SK-N-SH (cell line): ENCODE measurements around the gene ZNHIT3. TPM values are rescaled to one million over a fixed set of nuclear protein-coding genes. Genes with fewer than 3 reads are reported as not detected.

Experiments used
- CTCF ChIA-PET: fragments of 300-600, 350-600 bp; formaldehyde crosslinking; extraction: SDS; loops from one replicate; lab custom pipeline; 2021; lab: Yijun Ruan, JAX
- POLR2A ChIA-PET: fragments of 350-600 bp; sonication (Branson Sonifier 250); formaldehyde crosslinking; extraction: SDS; loops from one replicate; lab custom pipeline; 2020; ENCODE audit warnings: antibody characterized with exemption, inconsistent platforms; lab: Yijun Ruan, JAX
- DNase-seq: peaks from one replicate; pipeline ENCODE4 v3.0.0; 2012
- H2AFZ ChIP-seq: fragments of 200-600 bp; sonication (generic); 2 replicates; pipeline ENCODE4 v1.8.1; 2016; ENCODE audit warnings: antibody characterized with exemption, mild to moderate bottlenecking, low read depth
- H3F3A ChIP-seq: fragments of 200-600 bp; sonication (generic); replicated peaks from 2 replicates; pipeline ENCODE3; 2016; ENCODE audit warnings: antibody characterized with exemption, mild to moderate bottlenecking; ENCODE audit not compliant: insufficient read depth
- H3K27ac ChIP-seq, 2 experiments: fragments of 200-500 bp in 1 of 2; fragments of 200-600 bp in 1 of 2; sonication (Bioruptor generic) in 1 of 2; sonication (generic), shearing (Covaris generic) in 1 of 2; 2 replicates each; pipeline versions ENCODE4 v1.5.1 to v1.6.1; 2014 to 2016; ENCODE audit warnings: low read depth in 2 of 2, inconsistent platforms in 1 of 2, low read length in 1 of 2, mild to moderate bottlenecking in 1 of 2, mixed read lengths in 1 of 2
- H3K27me3 ChIP-seq: fragments of 200-600 bp; sonication (generic), shearing (Covaris generic); 2 replicates; pipeline ENCODE4 v1.6.1; 2016; ENCODE audit warnings: mixed run types; ENCODE audit not compliant: insufficient read depth
- H3K36me3 ChIP-seq, 2 experiments: fragments of 200-500 bp in 1 of 2; fragments of 200-600 bp in 1 of 2; sonication (Bioruptor generic) in 1 of 2; sonication (generic) in 1 of 2; replicated peaks in 1 of 2; 2 replicates each; pipeline versions ENCODE3 to v1.5.1; 2014 to 2016; ENCODE audit warnings: low read length in 1 of 2, mild to moderate bottlenecking in 1 of 2; ENCODE audit not compliant: insufficient read depth in 2 of 2, control insufficient read depth in 1 of 2
- H3K4me1 ChIP-seq, 2 experiments: fragments of 200-500 bp in 1 of 2; fragments of 200-600 bp in 1 of 2; sonication (Bioruptor generic) in 1 of 2; sonication (generic), shearing (Covaris generic) in 1 of 2; 2 replicates each; pipeline versions ENCODE4 v1.5.1 to v1.6.1; 2014 to 2016; ENCODE audit warnings: low read depth in 1 of 2, low read length in 1 of 2, mixed run types in 1 of 2; ENCODE audit not compliant: insufficient read depth in 2 of 2, control insufficient read depth in 1 of 2
- H3K4me2 ChIP-seq: fragments of 200-600 bp; sonication (generic), shearing (Covaris generic); 2 replicates; pipeline ENCODE4 v1.6.1; 2017; ENCODE audit warnings: mixed run types
- H3K4me3 ChIP-seq, 2 experiments: fragments of 200-500 bp in 1 of 2; fragments of 200-600 bp in 1 of 2; sonication (Bioruptor generic) in 1 of 2; sonication (generic), shearing (Covaris generic) in 1 of 2; 2 replicates each; pipeline versions ENCODE4 v1.5.1 to v1.8.1; 2014 to 2016; ENCODE audit warnings: low read depth in 2 of 2, inconsistent platforms in 1 of 2, low read length in 1 of 2, mild to moderate bottlenecking in 1 of 2, mixed read lengths in 1 of 2, moderate library complexity in 1 of 2
- H3K79me2 ChIP-seq: fragments of 200-600 bp; sonication (generic); 2 replicates; pipeline ENCODE4 v1.8.1; 2017; ENCODE audit warnings: mild to moderate bottlenecking; ENCODE audit not compliant: insufficient read depth
- H3K9ac ChIP-seq: fragments of 200-600 bp; sonication (generic); 2 replicates; pipeline ENCODE4 v1.6.1; 2017; ENCODE audit warnings: mixed run types
- H3K9me2 ChIP-seq: fragments of 200-600 bp; sonication (generic); 2 replicates; pipeline ENCODE4 v1.6.1; 2017; ENCODE audit warnings: mixed run types
- H3K9me3 ChIP-seq: fragments of 200-600 bp; sonication (generic); 2 replicates; pipeline ENCODE4 v1.6.1; 2017; ENCODE audit warnings: mixed run types, mild to moderate bottlenecking, moderate library complexity
- H4K20me1 ChIP-seq: fragments of 200-600 bp; sonication (generic); 2 replicates; pipeline ENCODE4 v1.6.1; 2017; ENCODE audit warnings: mild to moderate bottlenecking, mixed run types; ENCODE audit not compliant: insufficient read depth
- CHD2 ChIP-seq: fragments of 150-350 bp; IDR thresholded peaks from 2 replicates; pipeline ENCODE4 v1.6.1; 2018; ENCODE audit warnings: low read length; ENCODE audit not compliant: partially characterized antibody
- ELF1 ChIP-seq: IDR thresholded peaks from 2 replicates; pipeline ENCODE4 v1.4.0; 2012
- FOXJ3 ChIP-seq: sonication (generic); formaldehyde crosslinking; IDR thresholded peaks from 2 replicates; pipeline ENCODE4 v1.5.1; 2020; ENCODE audit warnings: mild to moderate bottlenecking, missing genetic modification reagents
- FOXM1 ChIP-seq: IDR thresholded peaks from 2 replicates; pipeline ENCODE4 v1.4.0; 2012; ENCODE audit warnings: low read depth, mild to moderate bottlenecking
- MEF2A ChIP-seq: IDR thresholded peaks from 2 replicates; pipeline ENCODE4 v1.4.0; 2012; ENCODE audit warnings: low read depth, borderline replicate concordance
- NRF1 ChIP-seq: IDR thresholded peaks from 2 replicates; pipeline ENCODE4 v1.6.1; 2012; ENCODE audit warnings: low read depth, mild to moderate bottlenecking, low read length
- POLR2AphosphoS5 ChIP-seq: IDR thresholded peaks from 2 replicates; pipeline ENCODE4 v1.6.1; 2012; ENCODE audit warnings: low read depth, low read length
- RCOR1 ChIP-seq: fragments of 150-350 bp; IDR thresholded peaks from 2 replicates; pipeline ENCODE4 v1.6.1; 2017; ENCODE audit warnings: antibody characterized with exemption, low read length
- RFX5 ChIP-seq: IDR thresholded peaks from 2 replicates; pipeline ENCODE4 v1.6.1; 2012; ENCODE audit warnings: mild to moderate bottlenecking, improper control_type of control experiment, low read length
- SIN3A ChIP-seq: IDR thresholded peaks from 2 replicates; pipeline ENCODE4 v1.6.1; 2012; ENCODE audit warnings: low read depth, mild to moderate bottlenecking, low read length, moderate library complexity, borderline replicate concordance
- TCF12 ChIP-seq: IDR thresholded peaks from 2 replicates; pipeline ENCODE4 v1.4.0; 2012
- TEAD4 ChIP-seq: IDR thresholded peaks from 2 replicates; pipeline ENCODE4 v1.4.0; 2012; ENCODE audit warnings: mild to moderate bottlenecking, borderline replicate concordance; ENCODE audit not compliant: insufficient read depth
- YY1 ChIP-seq: IDR thresholded peaks from 2 replicates; pipeline ENCODE4 v1.4.0; 2012; ENCODE audit warnings: low read depth, mild to moderate bottlenecking
- WGBS: methylation state at CpG from one replicate; pipeline ENCODE4 v1.1.6; 2017; ENCODE audit warnings: low lambda C conversion rate; 5-methylcytosine and 5-hydroxymethylcytosine counted together
- polyA plus RNA-seq, 3 experiments: library from polyadenylated mRNA; depleted of rRNA; stranded (reverse); fragments of >200 nt; gene quantifications; 2 replicates each; pipeline ENCODE4 v1.2.3, GENCODE V29; 2012
- TF ChIP-seq, protein P1 (sequence below): IDR thresholded peaks from 2 replicates; pipeline ENCODE4; 2012
- TF ChIP-seq, protein P2 (sequence below): fragments of 200-600 bp; sonication (generic); IDR thresholded peaks from 2 replicates; pipeline ENCODE4 v1.6.1; 2017; ENCODE audit warnings: antibody characterized with exemption, mild to moderate bottlenecking, moderate library complexity
- TF ChIP-seq, protein P3 (sequence below): IDR thresholded peaks from 2 replicates; pipeline ENCODE4 v1.6.1; 2012; ENCODE audit warnings: mild to moderate bottlenecking, low read depth, low read length, moderate library complexity
- TF ChIP-seq, protein P4 (sequence below): fragments of 150-350 bp; IDR thresholded peaks from 2 replicates; pipeline ENCODE4 v1.6.1; 2016; ENCODE audit warnings: mild to moderate bottlenecking, low read depth, low read length

ZNHIT3 gene
- polyA plus RNA-seq, 1 of the 3 experiments (the other 2 are of a cell fraction), result 59.9 TPM

DNA sequence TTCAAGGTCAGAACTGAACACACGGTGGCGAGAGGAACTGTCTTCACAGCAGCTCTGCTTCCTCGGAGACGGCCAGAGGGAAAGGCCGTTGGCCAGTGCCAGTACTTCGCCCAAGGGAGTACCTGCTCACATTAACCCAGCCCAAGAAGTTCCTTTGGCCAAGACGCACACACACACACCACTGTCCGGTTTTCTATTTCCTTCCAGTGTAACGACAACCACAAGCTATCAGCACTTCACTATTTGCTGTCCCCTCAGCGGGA lies 57.5 kb downstream of the ZNHIT3 start:
- Histone ChIP-seq H2AFZ (peak overlapping the region; percentile 97; the same call in 1 of the 2 replicates), H4K20me1 (peaks cover 31% of the 10 kb centered on the region), H3K9me3 (no peaks in the 10 kb centered on the region), H3K4me1 (peaks cover 4 to 9% of the 10 kb centered on the region in 2 experiments; a peak in 2 of 4 replicates), H3K9ac (peak overlapping the region; percentile 100), H3K4me2 (peak overlapping the region; percentile 96), H3K27ac (peak overlapping the region; percentile 94 to 97), H3K36me3 (peaks cover 11 to 16% of the 10 kb centered on the region in 2 experiments), H3K27me3 (no peaks in the 10 kb centered on the region), H3K4me3 (peak overlapping the region; percentile 81 to 98), H3K79me2 (peaks cover 72% of the 10 kb centered on the region), H3K9me2 (no peaks in the 10 kb centered on the region), H3F3A (peaks cover 24% of the 10 kb centered on the region)
- TF ChIP-seq ELF1 (no peak), CHD2 (no peak), FOXM1 (no peak), SIN3A (no peak), MEF2A (no peak), RCOR1 (no peak), TCF12 (no peak), FOXJ3 (CRISPR knock-in tag) (no peak), NRF1 (no peak), RFX5 (no peak), POLR2AphosphoS5 (no peak), YY1 (no peak), TEAD4 (no peak)
- TF ChIP-seq, protein P1, sequence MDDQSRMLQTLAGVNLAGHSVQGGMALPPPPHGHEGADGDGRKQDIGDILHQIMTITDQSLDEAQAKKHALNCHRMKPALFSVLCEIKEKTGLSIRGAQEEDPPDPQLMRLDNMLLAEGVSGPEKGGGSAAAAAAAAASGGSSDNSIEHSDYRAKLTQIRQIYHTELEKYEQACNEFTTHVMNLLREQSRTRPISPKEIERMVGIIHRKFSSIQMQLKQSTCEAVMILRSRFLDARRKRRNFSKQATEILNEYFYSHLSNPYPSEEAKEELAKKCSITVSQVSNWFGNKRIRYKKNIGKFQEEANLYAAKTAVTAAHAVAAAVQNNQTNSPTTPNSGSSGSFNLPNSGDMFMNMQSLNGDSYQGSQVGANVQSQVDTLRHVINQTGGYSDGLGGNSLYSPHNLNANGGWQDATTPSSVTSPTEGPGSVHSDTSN, result no peak
- TF ChIP-seq, protein P2, sequence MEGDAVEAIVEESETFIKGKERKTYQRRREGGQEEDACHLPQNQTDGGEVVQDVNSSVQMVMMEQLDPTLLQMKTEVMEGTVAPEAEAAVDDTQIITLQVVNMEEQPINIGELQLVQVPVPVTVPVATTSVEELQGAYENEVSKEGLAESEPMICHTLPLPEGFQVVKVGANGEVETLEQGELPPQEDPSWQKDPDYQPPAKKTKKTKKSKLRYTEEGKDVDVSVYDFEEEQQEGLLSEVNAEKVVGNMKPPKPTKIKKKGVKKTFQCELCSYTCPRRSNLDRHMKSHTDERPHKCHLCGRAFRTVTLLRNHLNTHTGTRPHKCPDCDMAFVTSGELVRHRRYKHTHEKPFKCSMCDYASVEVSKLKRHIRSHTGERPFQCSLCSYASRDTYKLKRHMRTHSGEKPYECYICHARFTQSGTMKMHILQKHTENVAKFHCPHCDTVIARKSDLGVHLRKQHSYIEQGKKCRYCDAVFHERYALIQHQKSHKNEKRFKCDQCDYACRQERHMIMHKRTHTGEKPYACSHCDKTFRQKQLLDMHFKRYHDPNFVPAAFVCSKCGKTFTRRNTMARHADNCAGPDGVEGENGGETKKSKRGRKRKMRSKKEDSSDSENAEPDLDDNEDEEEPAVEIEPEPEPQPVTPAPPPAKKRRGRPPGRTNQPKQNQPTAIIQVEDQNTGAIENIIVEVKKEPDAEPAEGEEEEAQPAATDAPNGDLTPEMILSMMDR, result no peak; the same call in 1 of the 2 replicates
- TF ChIP-seq, protein P3, sequence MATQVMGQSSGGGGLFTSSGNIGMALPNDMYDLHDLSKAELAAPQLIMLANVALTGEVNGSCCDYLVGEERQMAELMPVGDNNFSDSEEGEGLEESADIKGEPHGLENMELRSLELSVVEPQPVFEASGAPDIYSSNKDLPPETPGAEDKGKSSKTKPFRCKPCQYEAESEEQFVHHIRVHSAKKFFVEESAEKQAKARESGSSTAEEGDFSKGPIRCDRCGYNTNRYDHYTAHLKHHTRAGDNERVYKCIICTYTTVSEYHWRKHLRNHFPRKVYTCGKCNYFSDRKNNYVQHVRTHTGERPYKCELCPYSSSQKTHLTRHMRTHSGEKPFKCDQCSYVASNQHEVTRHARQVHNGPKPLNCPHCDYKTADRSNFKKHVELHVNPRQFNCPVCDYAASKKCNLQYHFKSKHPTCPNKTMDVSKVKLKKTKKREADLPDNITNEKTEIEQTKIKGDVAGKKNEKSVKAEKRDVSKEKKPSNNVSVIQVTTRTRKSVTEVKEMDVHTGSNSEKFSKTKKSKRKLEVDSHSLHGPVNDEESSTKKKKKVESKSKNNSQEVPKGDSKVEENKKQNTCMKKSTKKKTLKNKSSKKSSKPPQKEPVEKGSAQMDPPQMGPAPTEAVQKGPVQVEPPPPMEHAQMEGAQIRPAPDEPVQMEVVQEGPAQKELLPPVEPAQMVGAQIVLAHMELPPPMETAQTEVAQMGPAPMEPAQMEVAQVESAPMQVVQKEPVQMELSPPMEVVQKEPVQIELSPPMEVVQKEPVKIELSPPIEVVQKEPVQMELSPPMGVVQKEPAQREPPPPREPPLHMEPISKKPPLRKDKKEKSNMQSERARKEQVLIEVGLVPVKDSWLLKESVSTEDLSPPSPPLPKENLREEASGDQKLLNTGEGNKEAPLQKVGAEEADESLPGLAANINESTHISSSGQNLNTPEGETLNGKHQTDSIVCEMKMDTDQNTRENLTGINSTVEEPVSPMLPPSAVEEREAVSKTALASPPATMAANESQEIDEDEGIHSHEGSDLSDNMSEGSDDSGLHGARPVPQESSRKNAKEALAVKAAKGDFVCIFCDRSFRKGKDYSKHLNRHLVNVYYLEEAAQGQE, result no peak
- TF ChIP-seq, protein P4, sequence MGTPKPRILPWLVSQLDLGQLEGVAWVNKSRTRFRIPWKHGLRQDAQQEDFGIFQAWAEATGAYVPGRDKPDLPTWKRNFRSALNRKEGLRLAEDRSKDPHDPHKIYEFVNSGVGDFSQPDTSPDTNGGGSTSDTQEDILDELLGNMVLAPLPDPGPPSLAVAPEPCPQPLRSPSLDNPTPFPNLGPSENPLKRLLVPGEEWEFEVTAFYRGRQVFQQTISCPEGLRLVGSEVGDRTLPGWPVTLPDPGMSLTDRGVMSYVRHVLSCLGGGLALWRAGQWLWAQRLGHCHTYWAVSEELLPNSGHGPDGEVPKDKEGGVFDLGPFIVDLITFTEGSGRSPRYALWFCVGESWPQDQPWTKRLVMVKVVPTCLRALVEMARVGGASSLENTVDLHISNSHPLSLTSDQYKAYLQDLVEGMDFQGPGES, result no peak
- 2% methylated on average over 10 of the region's 10 CpGs for whole genome bisulfite sequencing
- no peak for DNase-seq
- ChIA-PET POLR2A (interaction anchor here (0.6 to 4.8 kb wide), 3 partner anchors 9 to 863 kb away, joined by 3 to 37 read pairs (median 3); partner anchors contain the start of genes ACACA, MYO19, PIGW and TADA2A), CTCF (interaction anchor here (2.9 kb wide), 1 partner anchor 10 kb away, joined by 13 read pairs; the partner anchor contains the start of genes MYO19 and PIGW)
